Ascending aorta (tissue), 2 donors: ENCODE data around the gene PALD1. TPM values are rescaled to one million over a fixed set of nuclear protein-coding genes. Genes with fewer than 3 reads are reported as not detected.
A peak's percentile ranks its signal among the peaks of the same experiment; 100 is the strongest.

Experiments
- DNase-seq, 2 donors: peaks; one replicate each; pipeline ENCODE4 v3.0.0-alpha.2; 2019; ENCODE audit warnings: low spot score in 2 of 2
- H3K27ac ChIP-seq, 2 donors: fragments of 200-600 bp; sonication (generic); one replicate each; pipeline ENCODE4 v1.5.1; 2016 to 2017; ENCODE audit warnings: mild to moderate bottlenecking in 1 of 2
- H3K27me3 ChIP-seq: fragments of 200-600 bp; sonication (generic); one replicate; pipeline ENCODE4 v1.5.1; 2017
- H3K36me3 ChIP-seq, 2 donors: fragments of 200-600 bp; sonication (generic); one replicate each; pipeline ENCODE4 v1.5.1; 2016
- H3K4me1 ChIP-seq, 2 donors: fragments of 200-600 bp; sonication (generic); one replicate each; pipeline ENCODE4 v1.5.1; 2016 to 2017; ENCODE audit warnings: mild to moderate bottlenecking in 1 of 2
- H3K4me3 ChIP-seq, 2 donors: fragments of 200-600 bp; sonication (generic); one replicate each; pipeline ENCODE4 v1.5.1; 2016 to 2017; ENCODE audit warnings: mild to moderate bottlenecking in 1 of 2
- H3K9me3 ChIP-seq, 2 donors: fragments of 200-600 bp; sonication (generic); one replicate each; pipeline ENCODE4 v1.5.1; 2016
- intact Hi-C: fragments of 100-400 bp; cut with DNase I; formaldehyde crosslinking; loops from one replicate; pipeline ENCODE4 v1.15.1; 2023
- total RNA-seq: library from RNA; depleted of rRNA; stranded (reverse); fragments of >200 nt; gene quantifications from one replicate; pipeline ENCODE4 v1.1.0, GENCODE V29; 2016
- TF ChIP-seq, protein P1 (sequence below), 3 experiments: fragments of 200-600 bp in 2 of 3; fragments of 450-650 bp in 1 of 3; sonication (generic) in 2 of 3; IDR thresholded peaks; one replicate each; pipeline ENCODE4 v1.5.1; 2016 to 2019; ENCODE audit warnings: antibody characterized with exemption in 3 of 3, mild to moderate bottlenecking in 1 of 3, moderate library complexity in 1 of 3

PALD1 gene
- total RNA-seq, 1 donor from 2014 or later = 21.7 TPM

DNA sequence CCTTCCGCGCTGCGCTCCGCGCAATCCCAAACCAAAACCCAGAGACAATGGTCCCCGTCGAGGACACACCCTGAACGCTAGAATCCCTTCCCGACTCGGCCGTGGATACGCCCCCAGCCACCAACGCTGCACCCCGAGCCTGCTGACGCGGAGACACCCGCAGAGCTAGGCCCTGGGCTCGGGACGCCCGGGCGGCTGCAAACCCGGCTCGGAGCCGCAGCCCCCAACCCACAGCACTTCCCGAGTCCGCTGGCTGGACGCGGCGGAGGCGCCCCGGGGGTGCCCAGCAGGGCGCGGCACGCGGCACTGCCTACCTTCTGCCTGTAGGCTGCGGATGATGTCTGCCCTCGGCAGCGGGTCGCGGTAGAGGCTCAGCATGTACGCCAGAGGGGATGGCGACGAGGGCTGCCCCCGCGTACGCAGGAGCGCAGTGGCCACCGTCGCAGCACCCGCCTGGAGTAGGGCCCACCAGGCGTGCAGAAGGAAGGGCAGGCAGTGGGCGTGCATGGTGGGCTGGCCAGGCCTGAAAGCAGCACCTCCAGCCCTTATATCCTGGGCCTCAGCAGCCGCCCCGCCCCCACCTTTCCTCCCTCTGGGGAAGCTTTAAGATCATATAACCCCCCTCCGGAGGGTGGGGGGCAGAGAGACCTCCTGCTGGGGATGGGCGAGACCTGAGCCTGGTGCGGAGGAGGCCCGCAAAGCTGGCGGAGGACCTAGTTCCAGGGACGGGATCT, 37.2 kb upstream of the PALD1 start, which contains the start of gene NODAL:
Gene NODAL, minus strand, starts transcription at position 521 of the 734 bp plus-strand sequence. Its CDS starts 14 bp downstream, at position 507.
- Histone ChIP-seq H3K4me3 (peak within 1 kb of the TSS; percentile 23 to 45), H3K27me3 (peaks cover 8% of the 10 kb centered on the region), H3K27ac (no peak within 1 kb of the TSS), H3K9me3 (no peaks in the 10 kb centered on the region), H3K4me1 (peaks cover 11 to 13% of the 10 kb centered on the region in 2 donors), H3K36me3 (no peaks in the 10 kb centered on the region)
- no peak for DNase-seq
- intact Hi-C loops = no loop called here
- TF ChIP-seq, protein P1, sequence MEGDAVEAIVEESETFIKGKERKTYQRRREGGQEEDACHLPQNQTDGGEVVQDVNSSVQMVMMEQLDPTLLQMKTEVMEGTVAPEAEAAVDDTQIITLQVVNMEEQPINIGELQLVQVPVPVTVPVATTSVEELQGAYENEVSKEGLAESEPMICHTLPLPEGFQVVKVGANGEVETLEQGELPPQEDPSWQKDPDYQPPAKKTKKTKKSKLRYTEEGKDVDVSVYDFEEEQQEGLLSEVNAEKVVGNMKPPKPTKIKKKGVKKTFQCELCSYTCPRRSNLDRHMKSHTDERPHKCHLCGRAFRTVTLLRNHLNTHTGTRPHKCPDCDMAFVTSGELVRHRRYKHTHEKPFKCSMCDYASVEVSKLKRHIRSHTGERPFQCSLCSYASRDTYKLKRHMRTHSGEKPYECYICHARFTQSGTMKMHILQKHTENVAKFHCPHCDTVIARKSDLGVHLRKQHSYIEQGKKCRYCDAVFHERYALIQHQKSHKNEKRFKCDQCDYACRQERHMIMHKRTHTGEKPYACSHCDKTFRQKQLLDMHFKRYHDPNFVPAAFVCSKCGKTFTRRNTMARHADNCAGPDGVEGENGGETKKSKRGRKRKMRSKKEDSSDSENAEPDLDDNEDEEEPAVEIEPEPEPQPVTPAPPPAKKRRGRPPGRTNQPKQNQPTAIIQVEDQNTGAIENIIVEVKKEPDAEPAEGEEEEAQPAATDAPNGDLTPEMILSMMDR (IDR thresholded peaks at IDR 0.05) = no peak

DNA sequence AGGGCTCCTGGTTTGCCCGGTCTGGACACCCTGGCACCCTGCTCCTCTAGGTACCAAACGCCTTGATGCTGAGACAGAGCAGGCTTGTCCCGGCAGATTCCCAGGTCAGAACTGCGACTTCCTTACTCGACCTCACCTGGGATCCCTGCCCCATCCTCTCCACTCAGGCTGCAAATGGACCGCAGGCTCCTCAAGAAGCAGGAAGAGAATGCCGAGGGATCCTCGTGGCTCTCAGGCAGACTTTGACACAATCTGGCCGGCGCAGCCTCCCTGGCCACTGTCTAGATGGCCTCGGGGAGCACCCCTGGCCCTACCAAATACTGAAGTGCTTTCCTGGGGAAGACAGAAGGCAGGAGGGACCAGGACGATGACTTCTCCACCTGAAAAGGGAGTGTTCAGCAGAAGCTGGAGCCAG, 36.7 kb upstream of the PALD1 start:
- H3K36me3 ChIP-seq = no peaks in the 10 kb centered on the region
- intact Hi-C loops = no loop called here
- H3K4me3 ChIP-seq = no peak overlapping the region
- peaks cover 8% of the 10 kb centered on the region for H3K27me3 ChIP-seq
- H3K4me1 ChIP-seq = peaks cover 11 to 13% of the 10 kb centered on the region in 2 donors
- TF ChIP-seq, protein P1 (IDR thresholded peaks at IDR 0.05) = no peak
- H3K9me3 ChIP-seq = no peaks in the 10 kb centered on the region
- no peak overlapping the region for H3K27ac ChIP-seq
- DNase-seq = no peak

DNA sequence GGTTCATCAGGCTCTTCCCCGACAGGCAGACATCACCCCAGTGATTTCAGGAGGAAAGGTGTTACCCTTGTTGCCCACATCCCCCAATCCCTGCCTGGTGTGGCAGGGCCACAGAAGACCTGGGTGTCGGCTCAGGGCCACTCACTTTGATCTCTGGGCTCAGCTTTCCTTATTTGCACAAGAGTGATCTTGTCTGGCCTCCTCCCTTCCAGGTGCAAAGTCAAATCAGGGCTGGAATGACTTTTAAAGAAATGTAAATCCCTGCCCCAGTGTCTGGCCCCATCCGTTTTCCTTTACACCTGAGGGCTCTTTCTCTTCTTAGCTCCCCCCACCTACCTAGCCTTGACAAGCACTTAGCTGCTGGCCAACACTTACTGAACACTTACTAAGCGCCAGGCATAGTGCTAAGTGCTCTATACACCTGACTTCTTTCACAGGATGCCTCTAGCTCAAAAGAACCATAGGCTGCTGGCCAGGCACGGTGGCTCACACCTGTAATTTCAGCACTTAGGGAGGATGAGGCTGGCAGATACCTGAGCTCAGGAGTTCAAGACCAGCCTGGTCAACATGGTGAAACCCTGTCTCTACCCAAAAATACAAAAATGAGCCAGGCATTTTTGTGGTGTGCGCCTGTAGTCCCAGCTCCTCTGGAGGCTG, 36.1 kb upstream of the PALD1 start:
- H3K36me3 ChIP-seq = no peaks in the 10 kb centered on the region
- H3K27me3 ChIP-seq = peaks cover 8% of the 10 kb centered on the region
- intact Hi-C loops = no loop called here
- no peak overlapping the region for H3K27ac ChIP-seq
- H3K4me1 ChIP-seq = peaks cover 11 to 13% of the 10 kb centered on the region in 2 donors
- H3K4me3 ChIP-seq = no peak overlapping the region
- H3K9me3 ChIP-seq = no peaks in the 10 kb centered on the region
- DNase-seq = no peak
- TF ChIP-seq, protein P1 (IDR thresholded peaks at IDR 0.05) = no peak

DNA sequence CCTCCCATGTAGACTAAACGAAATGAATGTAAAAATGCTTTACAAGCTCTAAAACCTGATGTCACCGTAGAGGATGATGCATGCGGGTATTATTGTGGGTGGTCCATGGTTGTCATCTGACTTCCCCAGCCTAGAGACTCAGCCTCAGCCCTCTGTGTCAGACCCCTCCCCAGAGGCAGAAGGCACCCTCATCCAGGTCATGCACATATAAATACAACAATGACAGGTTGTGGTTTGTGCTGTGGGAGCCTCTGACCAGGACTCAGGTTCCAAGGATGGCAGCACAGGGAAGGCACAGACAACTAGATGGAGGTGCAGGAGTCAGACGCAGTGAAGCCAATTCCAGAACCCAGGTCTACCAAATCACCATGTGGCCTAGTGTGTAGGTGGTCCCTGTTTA, 33.8 kb upstream of the PALD1 start:
- Histone ChIP-seq H3K4me1 (peaks cover 11 to 13% of the 10 kb centered on the region in 2 donors), H3K9me3 (no peaks in the 10 kb centered on the region), H3K4me3 (no peak overlapping the region), H3K27ac (no peak overlapping the region), H3K36me3 (no peaks in the 10 kb centered on the region), H3K27me3 (peaks cover 6% of the 10 kb centered on the region)
- TF ChIP-seq, protein P1 (IDR thresholded peaks at IDR 0.05) = no peak
- intact Hi-C loops = no loop called here
- DNase-seq = no peak

DNA sequence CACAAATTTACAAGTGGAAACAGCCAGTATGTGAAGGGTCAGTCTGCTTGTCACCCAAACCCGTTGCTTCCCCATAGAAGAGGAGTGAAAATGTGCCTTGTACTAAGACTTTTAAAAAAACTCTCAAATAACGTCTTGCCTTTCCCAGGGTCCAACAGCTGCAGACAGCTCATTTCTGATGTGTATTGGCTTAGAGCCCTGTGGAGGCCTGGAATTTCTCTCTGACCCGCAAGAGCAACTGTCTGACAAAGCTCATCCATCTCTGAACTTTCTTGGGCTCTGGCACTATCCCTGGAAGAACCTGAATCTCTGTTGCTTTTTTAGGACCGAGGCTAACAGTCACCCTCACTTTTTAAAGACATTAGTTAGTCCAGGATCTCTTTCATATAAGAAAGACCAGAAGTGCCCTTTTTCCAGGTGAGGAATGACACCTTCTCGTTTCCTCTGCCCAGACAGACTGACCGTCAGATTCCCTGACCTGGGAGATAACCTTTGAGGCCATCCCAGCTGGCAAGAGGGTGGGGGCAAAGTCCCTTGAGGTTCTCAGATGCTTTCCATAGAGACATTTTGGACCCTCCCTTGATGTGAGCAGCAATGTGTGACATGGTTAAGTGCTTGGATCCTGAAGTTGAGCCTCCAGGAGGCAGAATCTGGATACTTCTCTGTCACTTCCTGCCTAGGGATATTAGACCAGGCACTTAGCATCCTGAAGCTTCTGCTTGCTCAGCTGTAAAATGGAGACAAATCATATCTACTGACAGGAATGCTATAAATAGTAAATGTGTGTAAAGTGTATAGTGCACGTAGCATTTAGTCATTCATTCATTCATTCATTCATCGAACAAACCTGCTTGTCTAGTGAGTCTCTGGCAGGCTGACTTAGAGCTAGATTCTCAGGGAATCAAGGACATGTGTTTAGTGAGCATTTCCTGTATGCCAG, 32.6 kb upstream of the PALD1 start:
- H3K4me3 ChIP-seq = no peak overlapping the region
- TF ChIP-seq, protein P1 (IDR thresholded peaks at IDR 0.05) = no peak
- intact Hi-C loops = no loop called here
- H3K4me1 ChIP-seq = peaks cover 3 to 5% of the 10 kb centered on the region in 2 donors
- no peak for DNase-seq
- H3K9me3 ChIP-seq = no peaks in the 10 kb centered on the region
- H3K36me3 ChIP-seq = no peaks in the 10 kb centered on the region
- no peak overlapping the region for H3K27ac ChIP-seq
- H3K27me3 ChIP-seq = no peaks in the 10 kb centered on the region
